ENCODE data around the gene MAPK8.

The MAPK8 gene

GRCh38 chr10:48299066-48299465 is 7.4 kb upstream of the MAPK8 start:
- CTCF ChIA-PET, result no interaction called here

GRCh38 chr10:48299692-48300091 is 6.8 kb upstream of the MAPK8 start:
- TF ChIP-seq ZFHX2 (tag by site-specific recombination; conservative IDR thresholded peaks at IDR 0.05) (no peak), SCRT2 (tag by site-specific recombination; IDR thresholded peaks at IDR 0.05) (no peak), ZBTB1 (tag by site-specific recombination; IDR thresholded peaks at IDR 0.05) (no peak), ZNF501 (tag by site-specific recombination; IDR thresholded peaks at IDR 0.05) (no peak), ZNF155 (tag by site-specific recombination; IDR thresholded peaks at IDR 0.05) (no peak), ZNF354C (tag by site-specific recombination; IDR thresholded peaks at IDR 0.05; ENCODE audit: borderline replicate concordance, low read depth) (no peak), ZNF654 (tag by site-specific recombination; IDR thresholded peaks at IDR 0.05; ENCODE audit: low read depth) (no peak), ZNF473 (tag by site-specific recombination; IDR thresholded peaks at IDR 0.05) (no peak), ZNF580 (tag by site-specific recombination; IDR thresholded peaks at IDR 0.05) (no peak), RBAK (tag by site-specific recombination; IDR thresholded peaks at IDR 0.05) (no peak), ZBTB7A (tag by site-specific recombination; IDR thresholded peaks at IDR 0.05; ENCODE audit: low read depth) (no peak), INSM2 (tag by site-specific recombination; IDR thresholded peaks at IDR 0.05) (no peak), ZNF707 (tag by site-specific recombination; IDR thresholded peaks at IDR 0.05) (no peak), ZNF138 (tag by site-specific recombination; IDR thresholded peaks at IDR 0.05; ENCODE audit: borderline replicate concordance) (no peak), ZNF660 (tag by site-specific recombination; IDR thresholded peaks at IDR 0.05) (no peak), ZNF768 (tag by site-specific recombination; IDR thresholded peaks at IDR 0.05) (no peak)
- Histone ChIP-seq H3K4me1 (ENCODE audit: control insufficient read depth, insufficient read depth, low read length) (no peaks in the 10 kb centered on the region), H3K4me3 (ENCODE audit: low read depth, low read length) (no peak overlapping the region), H3K9me3 (ENCODE audit: control insufficient read depth, insufficient read depth, low read depth, low read length) (no peaks in the 10 kb centered on the region), H3K27ac (ENCODE audit: extremely low read depth, low read depth, low read length) (no peak overlapping the region), H3K36me3 (ENCODE audit: control insufficient read depth in 2 of 2, insufficient read depth in 1 of 2, low read length in 2 of 2) (no peaks in the 10 kb centered on the region)
- CTCF ChIA-PET, result no interaction called here
- POLR2A ChIA-PET, result no interaction called here

More at GRCh38 chr10:48299066-48299465, 7.4 kb upstream of the MAPK8 start:
- H3K4me3 ChIP-seq (ENCODE audit: low read depth, low read length), result no peak overlapping the region
- TF ChIP-seq SP7 (tag by site-specific recombination; IDR thresholded peaks at IDR 0.05) (no peak), ZNF580 (tag by site-specific recombination; IDR thresholded peaks at IDR 0.05) (no peak), ZNF785 (tag by site-specific recombination; IDR thresholded peaks at IDR 0.05) (no peak), ZNF549 (tag by site-specific recombination; IDR thresholded peaks at IDR 0.05) (no peak), ZNF121 (tag by site-specific recombination; IDR thresholded peaks at IDR 0.05) (no peak), ZNF473 (tag by site-specific recombination; IDR thresholded peaks at IDR 0.05) (no peak), ZNF112 (tag by site-specific recombination; IDR thresholded peaks at IDR 0.05) (no peak), ZNF280D (tag by site-specific recombination; IDR thresholded peaks at IDR 0.05) (no peak), ZNF239 (tag by site-specific recombination; IDR thresholded peaks at IDR 0.05) (no peak), BCL6B (tag by site-specific recombination; IDR thresholded peaks at IDR 0.05) (no peak), ZFP3 (tag by site-specific recombination; IDR thresholded peaks at IDR 0.05; ENCODE audit: low read depth) (no peak), ZBTB7A (tag by site-specific recombination; IDR thresholded peaks at IDR 0.05; ENCODE audit: low read depth) (no peak)
- no peaks in the 10 kb centered on the region for H3K4me1 ChIP-seq (ENCODE audit: control insufficient read depth, insufficient read depth, low read length)
- no peak overlapping the region for H3K27ac ChIP-seq (ENCODE audit: extremely low read depth, low read depth, low read length)
- no peaks in the 10 kb centered on the region for H3K36me3 ChIP-seq (ENCODE audit: control insufficient read depth in 2 of 2, insufficient read depth in 1 of 2, low read length in 2 of 2)
- no peaks in the 10 kb centered on the region for H3K9me3 ChIP-seq (ENCODE audit: control insufficient read depth, insufficient read depth, low read depth, low read length)
- POLR2A ChIA-PET, result no interaction called here

Data from HEK293 (cell line).